ENCODE results near the gene ZNF438.

DNA sequence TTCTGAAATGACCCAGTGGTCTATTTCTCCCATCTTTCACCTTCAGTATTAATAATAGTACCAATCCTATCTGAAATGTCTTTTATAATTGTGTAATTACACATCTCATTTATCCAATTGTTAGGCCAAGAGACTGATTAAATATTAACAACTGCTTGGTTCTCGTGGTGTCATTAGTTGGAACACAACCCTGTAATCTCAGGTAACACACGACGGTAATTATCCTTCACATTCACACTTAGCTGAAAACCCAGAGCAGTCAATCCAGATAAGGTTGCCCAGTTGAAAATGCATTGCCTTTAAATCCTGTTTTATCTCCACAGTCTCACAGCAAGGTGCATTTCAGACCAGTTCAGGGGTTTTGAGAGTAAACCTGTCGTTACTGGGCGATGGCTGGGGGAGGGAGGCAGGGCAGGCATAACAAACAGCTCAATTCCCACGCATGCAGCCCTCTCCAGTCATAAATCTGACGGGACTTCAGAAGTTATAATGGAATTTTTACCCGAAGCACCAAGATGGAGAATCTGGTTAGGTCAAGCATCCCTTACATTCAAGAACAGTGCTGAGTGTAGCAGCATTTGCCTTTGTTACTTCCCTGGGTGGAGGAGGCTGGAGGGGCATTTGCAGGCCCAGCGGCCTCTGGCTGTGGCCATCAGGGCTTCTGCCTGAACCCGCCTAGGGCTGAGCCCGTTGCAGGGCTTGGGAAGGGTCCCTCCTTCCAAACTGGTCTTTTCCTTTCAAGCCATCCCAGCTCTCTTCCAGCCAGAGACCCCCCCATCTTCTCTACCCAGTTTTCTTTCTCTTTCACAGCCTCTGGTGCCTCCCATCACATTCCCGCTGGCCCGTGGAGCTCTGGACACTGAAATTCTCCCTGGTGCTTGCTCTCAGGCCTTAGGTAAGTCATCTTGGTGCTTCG lies 201.1 kb downstream of the ZNF438 start:
- TF ChIP-seq ZNF384 (IDR thresholded peaks at IDR 0.05) (no peak), FOXK2 (IDR thresholded peaks at IDR 0.05) (no peak), HDGF (IDR thresholded peaks at IDR 0.05; ENCODE audit: borderline replicate concordance) (no peak), ELF4 (IDR thresholded peaks at IDR 0.05) (no peak), CTBP1 (IDR thresholded peaks at IDR 0.05; ENCODE audit: borderline replicate concordance) (no peak), TARDBP (IDR thresholded peaks at IDR 0.05) (no peak), BHLHE40 (IDR thresholded peaks at IDR 0.05; ENCODE audit: borderline replicate concordance) (no peak), NFRKB (IDR thresholded peaks at IDR 0.05) (no peak), SUZ12 (IDR thresholded peaks at IDR 0.05) (no peak)
